Spleen (tissue), 7 donors: ENCODE results near the gene PRPH2.

ENCODE experiments used
- POLR2A ChIP-seq, 3 donors: fragments of 450-650 bp; IDR thresholded peaks; one replicate each; pipeline ENCODE4 v1.5.1; 2017; ENCODE audit warnings: antibody characterized with exemption in 3 of 3, mild to moderate bottlenecking in 1 of 3
- POLR2AphosphoS5 ChIP-seq, 3 donors: sonication (generic); formaldehyde crosslinking; IDR thresholded peaks; one replicate each; pipeline ENCODE4 v1.5.1; 2017; ENCODE audit warnings: antibody characterized with exemption in 3 of 3
- TF ChIP-seq, protein P1 (sequence below), 11 experiments: fragments of 200-600 bp in 7 of 11; fragments of 450-650 bp in 4 of 11; sonication (generic) in 4 of 11; IDR thresholded peaks in 8 of 11; conservative IDR thresholded peaks in 3 of 11; 1 replicate in 7 of 11; 2 replicates in 4 of 11; pipeline versions ENCODE4 v1.4.0 to v1.8.0; 2016 to 2021; ENCODE audit warnings: antibody characterized with exemption in 11 of 11, inconsistent platforms in 4 of 11, mild to moderate bottlenecking in 1 of 11
- donor health status: DM: no; HTN: no; CAD: no; lungs with moderate emphysema.
- donor health status: DM: no; HTN: no; CAD: no.
- donor health status: DM: no; HTN: no; CAD: no.

GRCh38 chr6:42745083-42745639 is 22.8 kb upstream of the PRPH2 start:
- TF ChIP-seq, protein P1, sequence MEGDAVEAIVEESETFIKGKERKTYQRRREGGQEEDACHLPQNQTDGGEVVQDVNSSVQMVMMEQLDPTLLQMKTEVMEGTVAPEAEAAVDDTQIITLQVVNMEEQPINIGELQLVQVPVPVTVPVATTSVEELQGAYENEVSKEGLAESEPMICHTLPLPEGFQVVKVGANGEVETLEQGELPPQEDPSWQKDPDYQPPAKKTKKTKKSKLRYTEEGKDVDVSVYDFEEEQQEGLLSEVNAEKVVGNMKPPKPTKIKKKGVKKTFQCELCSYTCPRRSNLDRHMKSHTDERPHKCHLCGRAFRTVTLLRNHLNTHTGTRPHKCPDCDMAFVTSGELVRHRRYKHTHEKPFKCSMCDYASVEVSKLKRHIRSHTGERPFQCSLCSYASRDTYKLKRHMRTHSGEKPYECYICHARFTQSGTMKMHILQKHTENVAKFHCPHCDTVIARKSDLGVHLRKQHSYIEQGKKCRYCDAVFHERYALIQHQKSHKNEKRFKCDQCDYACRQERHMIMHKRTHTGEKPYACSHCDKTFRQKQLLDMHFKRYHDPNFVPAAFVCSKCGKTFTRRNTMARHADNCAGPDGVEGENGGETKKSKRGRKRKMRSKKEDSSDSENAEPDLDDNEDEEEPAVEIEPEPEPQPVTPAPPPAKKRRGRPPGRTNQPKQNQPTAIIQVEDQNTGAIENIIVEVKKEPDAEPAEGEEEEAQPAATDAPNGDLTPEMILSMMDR (IDR thresholded peaks at IDR 0.05 in 8 of 11, conservative IDR thresholded peaks at IDR 0.05 in 3 of 11) = no peak
- no peak for TF ChIP-seq POLR2AphosphoS5 (IDR thresholded peaks at IDR 0.05)
- no peak for TF ChIP-seq POLR2A (IDR thresholded peaks at IDR 0.05)
